CD4-positive, alpha-beta T cell treated with Interferon alpha-2 for 1 hour (primary cell): Measurements from ENCODE around the gene DUSP7.
"Not testable (repeated sequence)": the region's sequence is repeated elsewhere in the genome, so short reads cannot be mapped to it uniquely, and the experiment has no call there.

Experiments used
- DNase-seq, 2 donors: peaks; one replicate each; pipeline ENCODE4 v3.0.0-alpha.2; 2020 to 2022

Gene DUSP7

GRCh38 chr3:52046186-52046901, 10.0 kb downstream of the DUSP7 start:
- DNase-seq: no peak

GRCh38 chr3:52044869-52045619, 11.3 kb downstream of the DUSP7 start:
- DNase-seq: no peak

GRCh38 chr3:52043750-52044149, 12.6 kb downstream of the DUSP7 start:
- DNase-seq: no peak

GRCh38 chr3:52043039-52043438, 13.3 kb downstream of the DUSP7 start:
- not testable (repeated sequence) for DNase-seq

- DNase-seq: no peak
Measured at GRCh38 chr3:52041118-52041731, 15.1 kb downstream of the DUSP7 start.

- DNase-seq: no peak
Measured at GRCh38 chr3:52040600-52040999, 15.8 kb downstream of the DUSP7 start.

GRCh38 chr3:52039846-52040245, 16.5 kb downstream of the DUSP7 start:
- DNase-seq: no peak

- DNase-seq: no peak
Measured at GRCh38 chr3:52039426-52039825, 16.9 kb downstream of the DUSP7 start.

GRCh38 chr3:52038227-52038626, 18.1 kb downstream of the DUSP7 start:
- DNase-seq: no peak

- no peak for DNase-seq
Measured at GRCh38 chr3:52037291-52037690, 19.1 kb downstream of the DUSP7 start.

- DNase-seq: peak in 1 of 2 donors; percentile 48
Measured at GRCh38 chr3:52036829-52037228, 19.5 kb downstream of the DUSP7 start.

GRCh38 chr3:52036222-52036694, 20.1 kb downstream of the DUSP7 start:
- no peak for DNase-seq

GRCh38 chr3:52034651-52035050, 21.7 kb downstream of the DUSP7 start:
- no peak for DNase-seq

- no peak for DNase-seq
Measured at GRCh38 chr3:52034212-52034611, 22.2 kb downstream of the DUSP7 start.

GRCh38 chr3:52033748-52034147, 22.6 kb downstream of the DUSP7 start:
- not testable (repeated sequence) for DNase-seq

GRCh38 chr3:52032702-52033408, 23.5 kb downstream of the DUSP7 start:
- DNase-seq: no peak

GRCh38 chr3:52031896-52032295, 24.5 kb downstream of the DUSP7 start:
- no peak for DNase-seq

- no peak for DNase-seq
Measured at GRCh38 chr3:52030714-52031310, 25.6 kb downstream of the DUSP7 start.

GRCh38 chr3:52029535-52029934, 26.8 kb downstream of the DUSP7 start:
- DNase-seq: no peak

GRCh38 chr3:52029053-52029452, 27.3 kb downstream of the DUSP7 start:
- no peak for DNase-seq

GRCh38 chr3:52028572-52028971, 27.8 kb downstream of the DUSP7 start:
- no peak for DNase-seq

- DNase-seq: no peak
Measured at GRCh38 chr3:52026041-52026440, 30.3 kb downstream of the DUSP7 start.

GRCh38 chr3:52025453-52025852, 30.9 kb downstream of the DUSP7 start:
- no peak for DNase-seq
